Breast epithelium (tissue), 3 donors: Measurements from ENCODE around the gene SLC35E2B.

Source experiments
- CTCF ChIP-seq, 3 donors: fragments of 450-650 bp; IDR thresholded peaks; one replicate each; pipeline ENCODE4 v1.5.1; 2016 to 2017; ENCODE audit warnings: antibody characterized with exemption in 3 of 3, mild to moderate bottlenecking in 3 of 3, moderate library complexity in 3 of 3
- POLR2A ChIP-seq: fragments of 450-650 bp; IDR thresholded peaks from one replicate; pipeline ENCODE4 v1.6.1; 2016; ENCODE audit warnings: antibody characterized with exemption, mild to moderate bottlenecking, moderate library complexity
- POLR2AphosphoS5 ChIP-seq, 3 donors: sonication (generic); formaldehyde crosslinking; IDR thresholded peaks; one replicate each; pipeline ENCODE4 v1.6.1; 2017; ENCODE audit warnings: antibody characterized with exemption in 3 of 3

- TF ChIP-seq CTCF (IDR thresholded peaks at IDR 0.05) (no peak), POLR2A (no peak), POLR2AphosphoS5 (IDR thresholded peaks at IDR 0.05) (no peak)
Measured at GRCh38 chr1:1621173-1622009, 71.2 kb downstream of the SLC35E2B start.
